Fibroblast of the aortic adventitia (primary cell): ENCODE results near the gene USP38. TPM values are rescaled to one million over a fixed set of nuclear protein-coding genes. Genes with fewer than 3 reads are reported as not detected.
"Not testable (repeated sequence)": the region's sequence is repeated elsewhere in the genome, so short reads cannot be mapped to it uniquely, and the experiment has no call there.

Source experiments
- DNase-seq: peaks from one replicate; pipeline ENCODE4 v3.0.0-alpha.2; 2010; ENCODE audit warnings: low read depth
- H3K4me3 ChIP-seq: 2 replicates; pipeline ENCODE4 v1.5.1; 2011; ENCODE audit warnings: low read depth, mild to moderate bottlenecking, control low read depth, low read length, moderate library complexity
- total RNA-seq: library from RNA; depleted of rRNA; stranded (reverse); fragments of >200 nt; gene quantifications from 2 replicates; pipeline ENCODE4 v1.2.3, GENCODE V29; 2012; ENCODE audit warnings: low replicate concordance
- TF ChIP-seq, protein P1 (sequence below): IDR thresholded peaks from 2 replicates; pipeline ENCODE4 v1.5.1; 2011; ENCODE audit warnings: mild to moderate bottlenecking, low read length, control low read depth, inconsistent platforms; ENCODE audit not compliant: insufficient read depth

USP38 gene
- total RNA-seq, 1 donor, result 23.5 TPM

DNA sequence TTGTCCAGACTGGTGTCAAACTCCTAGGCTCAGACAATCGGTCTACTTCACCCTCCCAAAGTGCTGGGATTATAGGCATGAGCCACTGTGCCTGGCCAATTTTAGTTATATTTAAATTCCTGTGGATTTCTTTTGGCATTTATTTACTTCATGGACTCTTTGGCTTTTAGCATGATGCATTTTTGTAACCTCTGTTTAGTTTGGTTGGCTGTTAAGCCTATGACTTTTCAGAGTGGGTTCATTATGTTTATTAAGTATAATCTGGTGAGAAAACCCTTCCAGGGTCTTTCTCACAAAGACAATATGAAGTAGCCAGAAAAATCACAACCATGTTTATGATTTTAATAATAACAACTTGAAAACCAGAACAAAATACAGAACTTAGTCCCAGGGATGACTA, 49.4 kb downstream of the USP38 start:
- DNase-seq, result no peak
- TF ChIP-seq, protein P1, sequence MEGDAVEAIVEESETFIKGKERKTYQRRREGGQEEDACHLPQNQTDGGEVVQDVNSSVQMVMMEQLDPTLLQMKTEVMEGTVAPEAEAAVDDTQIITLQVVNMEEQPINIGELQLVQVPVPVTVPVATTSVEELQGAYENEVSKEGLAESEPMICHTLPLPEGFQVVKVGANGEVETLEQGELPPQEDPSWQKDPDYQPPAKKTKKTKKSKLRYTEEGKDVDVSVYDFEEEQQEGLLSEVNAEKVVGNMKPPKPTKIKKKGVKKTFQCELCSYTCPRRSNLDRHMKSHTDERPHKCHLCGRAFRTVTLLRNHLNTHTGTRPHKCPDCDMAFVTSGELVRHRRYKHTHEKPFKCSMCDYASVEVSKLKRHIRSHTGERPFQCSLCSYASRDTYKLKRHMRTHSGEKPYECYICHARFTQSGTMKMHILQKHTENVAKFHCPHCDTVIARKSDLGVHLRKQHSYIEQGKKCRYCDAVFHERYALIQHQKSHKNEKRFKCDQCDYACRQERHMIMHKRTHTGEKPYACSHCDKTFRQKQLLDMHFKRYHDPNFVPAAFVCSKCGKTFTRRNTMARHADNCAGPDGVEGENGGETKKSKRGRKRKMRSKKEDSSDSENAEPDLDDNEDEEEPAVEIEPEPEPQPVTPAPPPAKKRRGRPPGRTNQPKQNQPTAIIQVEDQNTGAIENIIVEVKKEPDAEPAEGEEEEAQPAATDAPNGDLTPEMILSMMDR, result no peak
- H3K4me3 ChIP-seq, result no peak overlapping the region

DNA sequence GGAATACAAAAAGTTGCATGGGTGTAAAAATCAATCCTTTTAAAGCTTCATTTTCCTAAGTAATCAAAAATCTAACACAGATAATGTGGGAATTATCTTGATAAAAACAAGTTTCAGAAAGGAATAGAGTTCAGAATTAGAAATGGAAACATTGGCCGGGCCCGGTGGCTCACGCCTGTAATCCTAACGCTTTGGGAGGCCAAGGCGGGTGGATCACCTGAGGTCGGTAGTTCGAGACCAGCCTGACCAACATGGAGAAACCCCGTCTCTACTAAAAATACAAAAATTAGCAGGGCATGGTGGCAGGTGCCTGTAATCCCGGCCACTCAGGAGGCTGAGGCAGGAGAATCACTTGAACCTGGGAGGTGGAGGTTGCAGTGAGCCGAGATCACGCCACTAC, 52.5 kb downstream of the USP38 start:
- not testable (repeated sequence) for DNase-seq, H3K4me3 ChIP-seq

DNA sequence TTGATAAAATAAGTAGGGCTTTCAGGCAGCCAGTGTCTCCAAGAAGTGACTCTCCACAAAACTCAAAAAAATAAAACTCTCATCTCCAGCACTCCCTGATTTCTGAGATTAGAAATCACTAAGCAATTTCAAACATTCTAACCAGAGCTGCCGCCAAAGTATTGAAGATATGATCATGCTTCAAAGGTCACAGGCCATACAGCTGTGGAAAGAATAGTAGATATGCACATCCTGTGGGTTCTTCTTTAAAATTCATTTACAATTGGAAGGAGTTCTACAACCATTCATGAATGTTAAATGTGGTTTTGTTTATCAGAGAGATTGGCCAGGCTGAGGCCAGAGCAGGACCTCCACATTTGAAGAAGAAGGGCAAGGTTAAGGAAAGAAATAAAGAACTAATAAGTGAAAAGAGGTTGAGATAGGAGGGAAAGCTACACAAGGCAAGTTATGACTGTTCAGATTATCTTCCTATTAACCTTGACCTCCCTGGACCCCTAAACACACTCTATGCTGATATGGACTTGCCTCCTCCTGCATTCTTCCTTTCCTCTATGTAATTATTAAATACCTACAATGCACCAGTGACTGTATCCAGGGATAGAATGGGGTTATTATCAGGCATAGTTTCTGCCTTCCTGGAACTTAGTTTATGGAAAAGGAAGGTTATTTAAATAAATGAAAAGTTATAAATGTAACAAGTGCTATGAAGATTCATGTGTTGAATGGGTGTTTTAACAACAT, 56.4 kb downstream of the USP38 start:
- peak; percentile 55 for DNase-seq
- TF ChIP-seq, protein P1, result no peak
- no peak overlapping the region for H3K4me3 ChIP-seq

DNA sequence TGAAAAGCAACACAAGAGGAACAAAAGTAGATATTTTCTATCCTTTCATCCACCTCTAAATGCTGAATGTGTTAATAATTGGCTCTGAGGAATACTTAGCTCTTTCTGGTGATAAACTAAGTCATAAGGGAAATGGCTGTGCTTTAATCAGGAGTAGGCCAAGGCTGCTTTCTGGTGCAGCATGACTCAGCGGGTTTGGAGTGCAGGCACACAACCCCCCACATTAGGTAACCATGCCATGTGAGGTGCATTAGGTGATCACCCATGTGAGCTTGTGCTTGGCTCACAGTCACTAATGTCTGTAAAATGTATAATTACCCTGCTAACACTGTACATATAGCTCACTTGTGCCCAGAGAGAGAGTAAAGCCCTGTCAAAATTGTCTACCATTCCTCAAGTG, 57.2 kb downstream of the USP38 start:
- H3K4me3 ChIP-seq, result no peak overlapping the region
- TF ChIP-seq, protein P1, result no peak
- DNase-seq, result peak; percentile 17

DNA sequence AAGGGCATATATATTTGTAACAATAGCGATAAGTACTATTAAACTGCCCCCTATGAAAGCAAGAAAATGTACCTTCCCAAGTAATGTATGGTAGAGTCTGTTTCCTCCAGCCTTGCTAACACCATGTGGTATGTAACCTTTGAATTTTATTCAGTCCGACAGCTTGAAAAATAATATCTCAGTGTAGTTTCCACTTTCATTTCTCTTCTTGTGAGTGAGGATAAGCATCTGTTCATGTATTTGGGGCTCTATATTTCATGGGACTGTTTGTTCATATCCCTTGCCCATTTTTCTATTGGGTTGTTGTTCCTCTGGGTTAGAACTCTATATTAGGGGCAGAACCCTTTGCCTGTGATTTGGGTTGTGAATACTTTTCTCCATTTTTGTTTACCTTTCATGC, 58.3 kb downstream of the USP38 start:
- H3K4me3 ChIP-seq, result no peak overlapping the region
- TF ChIP-seq, protein P1, result no peak
- DNase-seq, result no peak

DNA sequence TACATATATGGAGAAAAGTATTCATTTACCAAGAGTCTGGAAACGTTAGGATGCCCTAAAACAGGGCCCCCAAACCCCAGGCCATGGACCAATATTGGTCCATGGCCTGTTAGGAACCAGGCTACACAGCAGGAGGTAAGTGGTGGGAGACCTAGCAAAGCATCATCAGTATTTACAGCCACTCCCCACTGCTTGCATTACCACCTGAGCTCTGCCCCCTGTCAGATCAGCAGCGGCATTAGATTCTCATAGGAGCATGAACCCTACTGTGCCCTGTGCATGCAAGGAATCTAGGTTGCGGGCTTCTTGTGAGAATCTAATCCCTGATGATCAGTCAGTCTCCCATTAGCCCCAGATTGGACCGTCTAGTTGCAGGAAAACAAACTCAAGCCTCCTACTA, 62.3 kb downstream of the USP38 start:
- TF ChIP-seq, protein P1, result no peak
- no peak overlapping the region for H3K4me3 ChIP-seq
- no peak for DNase-seq

DNA sequence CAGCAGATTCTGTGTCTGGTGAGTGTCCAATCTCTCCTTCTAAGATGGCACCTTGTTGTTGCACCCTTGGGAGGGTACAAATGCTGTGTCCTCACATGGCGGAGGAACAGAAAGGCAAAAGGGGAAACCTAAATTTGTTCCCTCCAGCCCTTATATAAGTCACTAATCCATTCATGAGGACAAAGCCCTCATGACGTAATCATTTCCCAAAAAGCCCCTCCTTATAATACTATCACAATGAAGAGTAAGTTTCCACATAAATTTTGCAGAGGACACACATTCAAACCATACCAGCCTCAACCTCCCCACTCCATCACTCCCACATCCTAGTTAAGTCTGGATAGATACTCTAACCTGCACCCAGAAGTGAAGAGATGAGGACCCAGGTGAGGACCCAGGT, 63.1 kb downstream of the USP38 start:
- DNase-seq, result no peak
- TF ChIP-seq, protein P1, result no peak
- H3K4me3 ChIP-seq, result no peak overlapping the region
